HG03460 (cell line): ENCODE measurements around the gene CYP8B1.

ENCODE experiments used
- ATAC-seq: cut with Tn5 transposase; IDR thresholded peaks from one replicate; pipeline ENCODE4 v1.9.1; 2021; ENCODE audit not compliant: unreplicated experiment

Gene CYP8B1

DNA sequence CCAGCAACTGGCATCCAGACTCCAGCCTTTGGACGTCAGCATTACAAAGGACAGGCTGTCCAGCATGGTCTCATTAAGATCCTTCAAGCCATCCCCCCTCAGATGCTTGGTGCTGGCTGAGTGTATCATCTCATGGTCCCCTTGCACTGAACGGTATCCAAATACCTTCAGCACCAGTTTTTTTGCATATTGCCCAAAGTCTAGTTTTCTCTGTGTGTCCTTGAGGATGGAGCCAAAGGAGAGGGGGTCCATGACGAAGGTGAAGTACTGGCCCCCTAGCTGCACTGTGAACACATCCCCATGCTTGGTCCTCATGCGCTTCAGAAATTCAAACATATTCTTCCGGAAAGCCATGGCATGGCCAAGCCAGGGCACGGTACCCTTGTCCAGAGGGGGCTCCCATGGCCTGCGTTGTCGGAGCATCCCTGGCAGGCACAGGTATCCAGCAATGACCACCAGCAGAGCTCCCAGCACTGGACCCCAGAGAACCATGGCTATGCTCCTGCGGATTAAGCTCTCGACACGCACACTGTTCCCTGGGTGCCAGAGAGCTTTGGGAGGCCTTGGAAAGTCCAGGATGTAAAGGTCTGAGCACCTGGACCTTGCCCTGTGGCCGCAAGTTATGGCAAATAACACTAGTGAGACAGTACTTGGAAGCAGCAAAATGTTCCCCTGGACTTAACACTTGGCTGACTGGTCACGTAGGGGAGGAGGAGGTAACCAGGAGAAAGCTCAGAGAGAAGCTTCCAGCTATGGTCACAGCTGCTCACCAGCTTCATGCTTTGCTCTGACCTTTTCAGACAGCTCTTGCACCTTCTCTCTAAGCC lies at the start of gene CYP8B1:
Gene CYP8B1 (minus strand): TSS at position 555 of the 827 bp plus-strand sequence. CDS start 63 bp downstream, at position 492.
- no peak for ATAC-seq

GRCh38 chr3:42923606-42924005 lies 47.9 kb upstream of the CYP8B1 start:
- no peak for ATAC-seq

DNA sequence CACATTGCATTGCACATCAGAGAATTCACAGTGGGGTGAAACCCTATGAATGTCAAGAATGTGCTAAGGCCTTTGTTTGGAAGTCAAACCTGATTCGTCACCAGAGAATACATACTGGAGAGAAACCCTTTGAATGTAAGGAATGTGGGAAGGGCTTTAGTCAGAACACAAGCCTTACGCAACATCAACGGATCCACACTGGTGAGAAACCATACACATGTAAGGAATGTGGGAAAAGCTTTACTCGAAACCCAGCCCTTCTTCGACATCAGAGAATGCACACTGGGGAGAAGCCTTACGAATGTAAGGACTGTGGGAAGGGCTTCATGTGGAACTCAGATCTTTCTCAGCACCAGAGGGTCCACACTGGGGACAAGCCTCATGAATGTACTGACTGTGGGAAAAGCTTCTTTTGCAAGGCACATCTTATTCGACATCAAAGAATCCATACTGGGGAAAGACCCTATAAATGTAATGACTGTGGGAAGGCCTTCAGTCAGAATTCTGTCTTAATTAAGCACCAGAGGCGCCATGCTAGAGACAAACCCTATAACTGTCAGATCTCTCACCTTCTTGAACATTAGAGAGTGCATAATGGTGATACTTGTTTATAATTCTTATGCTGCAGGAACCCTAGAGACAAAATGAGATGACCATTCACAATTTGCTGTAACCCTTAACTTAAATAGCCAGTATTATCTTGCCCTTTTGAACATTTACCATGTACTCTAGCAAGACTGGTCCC lies 39.3 kb upstream of the CYP8B1 start:
- no peak for ATAC-seq

- ATAC-seq: no peak
Observed at GRCh38 chr3:42911551-42911950, 35.9 kb upstream of the CYP8B1 start.

DNA sequence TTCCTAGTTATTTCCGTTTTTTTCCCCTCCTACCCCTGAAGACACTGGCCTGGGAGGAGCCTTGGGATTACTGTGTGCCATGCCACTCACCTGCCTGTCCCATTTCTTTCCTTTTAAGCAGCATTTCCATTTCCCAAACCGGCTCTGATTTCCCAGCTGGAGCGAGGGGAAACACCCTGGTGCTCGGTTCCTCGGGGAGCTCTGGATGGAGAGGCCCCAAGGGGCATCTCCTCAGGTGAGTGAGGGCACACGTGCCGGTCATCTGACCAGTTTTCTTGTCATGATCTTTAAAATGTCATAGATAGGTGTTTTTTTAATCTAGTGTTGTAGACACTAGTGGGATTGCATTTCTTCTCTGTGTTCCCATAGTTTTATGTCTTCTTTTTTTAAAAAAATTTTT lies 33.0 kb upstream of the CYP8B1 start:
- no peak for ATAC-seq

DNA sequence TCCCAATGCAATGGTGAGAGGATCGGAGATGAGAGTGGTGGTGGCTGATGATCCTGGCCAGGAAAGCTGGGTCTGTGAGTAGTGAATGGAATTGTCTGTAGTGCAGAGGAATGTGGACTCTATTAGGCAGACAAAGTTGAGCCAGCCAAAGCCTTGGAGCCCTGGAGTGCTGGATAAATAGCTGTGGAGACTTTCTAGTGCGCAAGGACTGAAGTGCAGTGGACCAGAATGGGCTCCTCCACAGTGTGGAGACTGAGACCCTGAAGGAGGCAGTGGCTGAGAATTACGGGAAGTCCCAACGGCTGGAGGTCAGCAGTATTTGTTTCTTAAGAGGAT lies 31.1 kb upstream of the CYP8B1 start:
- no peak for ATAC-seq

DNA sequence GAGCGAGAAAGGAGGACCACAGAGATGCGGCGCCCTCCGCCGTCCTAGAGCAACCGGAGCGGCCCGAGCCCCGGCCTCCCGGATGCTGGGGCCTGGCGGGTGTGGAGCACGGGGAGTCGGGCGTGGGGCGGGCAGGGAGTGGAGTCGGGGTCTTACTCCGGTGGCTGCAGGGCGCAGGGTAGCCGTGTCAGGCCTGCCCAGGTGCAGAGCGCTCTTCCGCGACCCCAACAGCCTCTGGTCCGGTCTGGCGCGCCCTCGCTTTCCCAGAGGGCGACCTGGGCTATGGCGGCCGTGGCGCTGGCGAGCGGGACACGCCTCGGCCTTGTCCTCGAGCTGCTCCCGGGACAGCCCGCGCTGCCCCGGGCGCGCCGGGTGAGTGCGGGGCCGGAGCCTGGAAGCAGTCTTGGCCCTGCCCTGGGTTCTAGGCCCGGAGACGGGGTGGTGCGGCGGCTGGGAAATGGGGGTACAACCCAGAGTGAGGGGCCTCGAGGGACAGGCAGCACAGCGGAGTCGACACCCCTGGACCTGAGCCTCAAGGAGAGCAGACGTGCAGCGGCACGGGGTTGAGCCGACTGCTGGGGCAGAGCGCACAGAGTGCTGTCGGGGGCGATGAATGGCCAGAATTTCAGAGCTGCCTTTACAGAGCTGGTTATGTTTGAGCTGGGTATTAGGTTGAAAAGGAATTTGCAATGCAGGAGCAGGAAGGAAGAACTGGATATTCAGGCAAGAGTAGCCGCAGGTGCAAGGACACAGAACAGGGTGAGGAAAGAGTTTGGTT lies 30.6 kb upstream of the CYP8B1 start, which contains the start of gene ZNF662:
Gene ZNF662 (plus strand): TSS at position 73 of the 778 bp plus-strand sequence. CDS start 1,973 bp downstream, outside the sequence.
- ATAC-seq: no peak

- ATAC-seq: no peak
Observed at GRCh38 chr3:42905740-42906069, 30.0 kb upstream of the CYP8B1 start.

- ATAC-seq: no peak
Observed at GRCh38 chr3:42904076-42904475, 28.4 kb upstream of the CYP8B1 start.

- no peak for ATAC-seq
Observed at GRCh38 chr3:42902257-42902656, 26.6 kb upstream of the CYP8B1 start.

- no peak for ATAC-seq
Observed at GRCh38 chr3:42901073-42901415, 25.4 kb upstream of the CYP8B1 start.

DNA sequence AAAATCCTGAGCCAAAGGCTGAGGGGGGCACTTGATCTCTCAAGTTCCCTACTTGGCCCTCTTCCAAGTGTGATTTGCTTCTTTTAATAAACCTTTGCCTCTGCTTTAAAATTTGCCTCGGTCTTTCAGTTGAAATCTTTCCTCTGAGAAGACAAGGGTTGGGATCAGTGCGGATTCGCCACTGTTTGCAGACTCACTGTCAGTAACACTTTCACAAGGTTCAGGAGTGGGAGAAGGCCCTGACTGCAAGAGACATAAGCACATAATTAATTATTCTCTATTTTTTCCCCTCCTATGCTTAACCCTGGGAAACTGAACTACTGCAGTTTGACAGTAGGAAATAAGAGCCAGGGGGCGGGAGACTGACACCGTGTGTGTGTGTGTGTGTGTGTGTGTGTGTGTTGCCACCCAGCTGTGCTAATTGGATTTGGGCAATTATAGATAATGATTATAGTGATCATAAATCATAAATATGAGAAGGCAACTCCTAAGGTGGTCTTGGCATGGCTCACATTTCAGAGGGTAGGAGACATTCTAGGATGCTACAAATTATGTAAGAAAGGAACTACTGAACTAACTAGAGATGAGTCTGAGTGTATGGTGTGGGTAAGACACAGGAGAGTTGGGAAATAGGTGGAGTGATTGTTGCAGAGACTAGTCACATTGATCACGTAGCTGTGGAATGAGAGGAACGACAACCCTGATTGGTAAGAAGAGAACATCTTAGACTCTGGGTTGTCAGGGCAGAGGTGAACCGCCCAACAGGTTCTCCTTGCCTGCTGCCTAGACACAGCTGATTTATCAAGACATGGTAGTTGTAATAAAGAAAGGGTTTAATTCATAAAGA lies 24.8 kb upstream of the CYP8B1 start:
- no peak for ATAC-seq

GRCh38 chr3:42898896-42899675 lies 23.4 kb upstream of the CYP8B1 start:
- no peak for ATAC-seq

DNA sequence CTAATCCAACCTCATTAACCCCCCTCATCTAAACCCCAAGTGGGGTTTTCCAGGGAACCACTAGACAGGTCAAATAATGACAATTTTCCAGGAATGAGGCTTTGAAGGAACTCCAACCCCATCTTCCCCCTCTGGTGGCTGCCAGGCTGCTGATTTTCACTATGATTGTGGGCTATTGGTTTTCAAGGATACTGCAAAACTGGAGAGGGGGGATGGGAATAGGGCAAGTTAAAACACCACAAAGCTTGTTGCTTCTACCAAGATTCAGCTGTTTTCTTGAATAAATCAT lies 19.8 kb upstream of the CYP8B1 start:
- ATAC-seq: no peak

DNA sequence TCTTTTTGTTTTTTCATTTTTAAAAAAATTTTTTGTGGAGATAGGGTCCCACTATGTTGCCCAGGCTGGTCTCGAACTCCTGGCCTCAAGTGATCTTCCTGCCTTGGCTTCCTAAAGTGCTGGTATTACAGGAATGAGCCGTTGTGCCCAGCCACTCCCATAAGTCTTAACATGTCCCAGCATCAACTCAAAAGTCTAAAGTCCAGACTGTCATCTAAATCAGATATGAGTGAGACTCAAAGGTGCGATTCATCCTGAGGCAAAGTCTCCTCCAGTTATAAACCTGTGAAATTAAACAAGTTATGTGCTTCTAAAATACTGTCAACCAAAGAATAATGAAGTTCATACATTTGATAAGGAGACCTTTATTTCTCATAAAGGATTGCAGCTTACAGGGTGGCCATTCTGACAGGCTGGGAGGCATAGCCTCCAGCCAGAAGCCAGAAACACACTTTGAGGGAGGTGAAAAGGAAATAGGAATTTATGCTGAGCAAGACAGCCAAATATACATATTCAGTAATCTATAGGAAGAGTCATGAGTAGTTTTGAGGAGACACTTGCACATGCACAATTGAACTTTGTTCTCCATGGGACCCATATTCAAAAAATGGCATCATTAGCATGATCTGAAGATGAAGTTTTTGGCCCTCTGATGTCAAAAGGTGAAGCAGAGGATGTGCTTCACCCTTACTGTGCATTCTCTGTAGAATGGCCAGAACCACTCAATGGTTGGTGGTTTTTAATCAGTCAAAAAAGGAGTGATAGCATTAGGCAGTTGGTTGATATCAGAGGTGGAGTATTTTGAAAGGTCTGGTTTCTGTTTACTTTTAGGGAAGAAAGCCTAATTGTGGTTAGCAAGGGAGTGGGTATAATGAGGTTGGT lies 19.3 kb upstream of the CYP8B1 start:
- ATAC-seq: no peak

- no peak for ATAC-seq
Observed at GRCh38 chr3:42892807-42893206, 17.1 kb upstream of the CYP8B1 start.

DNA sequence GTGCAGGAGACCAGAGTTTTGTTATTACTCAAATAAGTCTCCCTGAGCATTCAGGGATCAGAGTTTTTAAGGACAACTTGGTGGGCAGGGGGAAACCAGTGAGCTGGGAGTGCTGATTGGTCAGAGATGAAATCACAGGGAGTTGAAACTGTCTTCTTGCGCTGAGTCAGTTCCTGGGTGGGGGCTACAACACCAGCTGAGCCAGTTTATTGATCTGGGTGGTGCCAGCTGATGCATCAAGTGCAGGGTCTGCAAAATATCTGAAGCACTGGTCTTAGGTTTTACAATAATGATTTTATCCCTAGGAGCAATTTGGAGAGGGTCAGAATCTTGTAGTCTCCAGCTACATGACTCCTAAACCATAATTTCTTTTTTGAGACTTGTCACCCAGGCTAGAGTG lies 16.5 kb upstream of the CYP8B1 start:
- ATAC-seq: no peak

DNA sequence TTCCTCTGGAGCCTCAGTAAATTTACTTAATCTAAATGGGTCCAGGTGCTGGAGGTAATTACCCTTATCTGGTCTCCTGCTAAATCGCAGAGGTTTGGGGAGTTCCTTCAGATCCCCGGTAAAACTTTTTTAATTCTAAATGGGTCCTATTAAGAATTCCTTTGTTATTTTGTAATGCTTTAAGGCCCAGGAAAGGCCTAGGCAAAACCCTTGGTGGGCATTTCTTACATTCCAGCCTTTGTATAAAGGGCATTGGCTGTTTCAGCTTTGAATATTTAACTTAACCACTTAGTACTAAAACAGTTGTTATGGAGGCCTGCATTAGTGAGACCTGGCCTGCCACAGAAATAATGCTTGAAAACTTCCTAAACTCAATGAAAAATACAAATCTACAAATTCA lies 15.4 kb upstream of the CYP8B1 start:
- ATAC-seq: no peak

GRCh38 chr3:42887084-42887483 lies 11.4 kb upstream of the CYP8B1 start:
- ATAC-seq: no peak
